GM21528 (cell line): ENCODE measurements around the gene LIPE.

Source experiments
- ATAC-seq: cut with Tn5 transposase; IDR thresholded peaks from one replicate; pipeline ENCODE4 v1.9.1; 2021; ENCODE audit warnings: mild to moderate bottlenecking, moderate library complexity; ENCODE audit not compliant: unreplicated experiment, low FRiP score

LIPE gene

DNA sequence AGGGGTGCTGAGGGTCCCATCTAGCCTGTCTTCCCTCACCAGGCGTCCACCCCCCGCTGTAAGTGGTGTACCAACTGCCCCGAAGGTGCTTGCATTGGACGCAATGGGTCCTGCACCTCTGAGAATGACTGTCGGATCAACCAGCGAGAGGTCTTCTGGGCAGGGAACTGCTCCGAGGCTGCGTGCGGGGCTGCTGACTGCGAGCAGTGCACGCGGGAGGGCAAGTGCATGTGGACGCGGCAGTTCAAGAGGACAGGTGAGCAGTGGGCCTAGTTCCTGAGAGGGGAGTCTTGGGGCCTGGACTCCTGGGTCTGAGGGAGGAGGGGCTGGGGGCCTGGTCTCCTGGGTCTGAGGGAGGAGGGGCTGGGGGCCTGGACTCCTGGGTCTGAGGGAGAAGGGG lies 64.8 kb downstream of the LIPE start:
- ATAC-seq = no peak

DNA sequence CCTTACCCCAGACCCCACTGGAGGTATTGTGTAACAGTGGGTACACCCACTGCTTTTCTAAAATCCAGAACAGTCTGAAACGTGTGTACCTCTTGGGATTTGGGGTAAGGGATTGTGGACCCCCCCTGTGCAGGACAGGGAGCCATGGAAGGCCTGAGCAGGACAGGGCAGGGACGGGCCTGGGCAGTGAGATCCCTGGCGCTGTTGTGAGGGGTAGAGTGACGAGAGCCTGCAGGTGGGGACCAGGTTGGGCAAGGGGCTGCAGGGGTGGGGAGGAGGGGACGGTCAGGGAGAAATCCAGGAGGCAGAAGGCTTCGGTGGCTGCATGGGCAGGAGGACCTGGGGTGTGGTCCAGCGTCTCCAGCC lies 65.7 kb downstream of the LIPE start:
- no peak for ATAC-seq

DNA sequence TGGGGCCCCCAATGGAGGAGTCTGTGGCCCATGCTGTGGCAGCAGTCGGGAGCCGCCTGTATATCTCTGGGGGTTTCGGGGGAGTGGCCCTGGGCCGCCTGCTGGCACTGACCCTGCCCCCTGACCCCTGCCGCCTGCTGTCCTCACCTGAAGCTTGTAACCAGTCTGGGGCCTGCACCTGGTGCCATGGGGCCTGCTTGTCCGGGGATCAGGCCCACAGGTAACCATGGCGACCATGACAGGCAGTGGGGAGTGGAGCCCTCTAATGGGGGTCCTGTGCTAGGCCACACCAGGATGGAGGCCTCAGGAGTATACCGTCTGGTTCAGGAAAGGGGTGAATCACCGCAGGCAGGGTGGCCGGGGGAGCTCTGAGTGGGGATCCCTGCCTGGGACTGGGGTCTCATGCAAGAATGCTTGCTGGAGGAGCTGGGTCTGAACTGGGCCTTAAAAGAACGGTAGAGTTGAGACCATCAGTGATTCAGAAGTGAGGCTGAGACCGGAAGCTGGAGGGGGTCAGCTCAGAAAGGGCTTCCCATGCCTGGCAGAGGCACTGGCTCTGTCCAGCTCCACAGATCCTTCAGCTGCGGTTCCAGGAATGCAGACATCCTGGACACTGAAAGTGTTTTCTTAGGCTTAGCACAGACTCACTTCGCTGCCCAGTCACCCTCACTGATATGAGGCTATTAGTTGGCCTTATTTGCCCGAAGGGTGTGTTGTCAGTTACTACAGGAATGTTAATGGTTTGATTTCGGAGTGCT lies 66.2 kb downstream of the LIPE start:
- ATAC-seq = no peak

DNA sequence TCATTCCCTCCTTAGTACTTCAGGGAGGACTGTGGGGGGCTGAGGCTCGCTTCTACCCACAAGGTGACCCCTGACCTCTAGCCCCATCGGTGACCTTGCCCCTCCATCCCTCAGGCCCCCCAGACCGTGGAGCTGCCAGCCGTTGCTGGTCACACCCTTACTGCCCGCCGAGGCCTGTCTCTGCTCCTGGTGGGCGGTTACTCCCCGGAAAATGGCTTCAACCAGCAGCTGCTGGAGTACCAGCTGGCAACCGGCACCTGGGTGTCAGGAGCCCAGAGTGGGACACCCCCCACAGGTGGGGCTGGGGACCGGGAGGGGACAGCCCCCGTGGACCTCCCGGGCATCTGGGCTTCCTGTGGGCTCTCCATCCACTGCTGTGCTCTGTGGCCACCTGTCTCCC lies 69.9 kb downstream of the LIPE start:
- ATAC-seq = no peak

DNA sequence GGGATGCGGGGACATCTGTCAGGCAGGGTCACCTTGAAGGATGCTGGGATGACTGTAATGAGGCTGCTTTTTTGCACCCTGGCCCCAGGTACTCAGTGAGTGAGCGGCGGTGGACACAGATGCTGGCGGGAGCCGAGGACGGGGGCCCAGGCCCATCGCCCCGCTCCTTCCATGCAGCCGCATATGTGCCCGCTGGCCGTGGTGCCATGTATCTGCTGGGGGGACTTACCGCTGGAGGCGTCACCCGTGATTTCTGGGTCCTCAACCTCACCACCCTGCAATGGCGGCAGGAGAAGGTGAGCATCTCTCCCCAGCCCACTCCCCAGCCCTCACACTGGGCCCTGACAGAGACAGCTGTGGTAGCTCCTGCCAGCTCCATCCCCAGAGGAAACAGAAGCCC lies 70.5 kb downstream of the LIPE start:
- no peak for ATAC-seq

DNA sequence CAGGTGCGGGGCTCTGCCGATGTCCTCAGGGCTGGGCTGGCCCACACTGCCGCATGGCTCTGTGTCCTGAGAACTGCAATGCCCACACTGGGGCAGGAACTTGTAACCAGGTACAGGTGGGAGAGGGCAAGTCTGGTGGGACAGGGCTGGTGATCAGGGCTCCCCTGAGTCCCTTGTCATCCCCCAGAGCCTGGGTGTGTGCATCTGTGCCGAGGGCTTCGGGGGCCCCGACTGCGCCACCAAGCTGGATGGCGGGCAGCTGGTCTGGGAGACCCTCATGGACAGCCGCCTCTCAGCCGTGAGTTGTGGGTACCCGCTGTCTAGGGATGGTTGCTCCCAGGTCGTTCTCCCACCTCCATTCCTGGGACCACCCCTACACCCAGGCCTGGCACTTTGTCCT lies 71.3 kb downstream of the LIPE start:
- ATAC-seq = no peak

DNA sequence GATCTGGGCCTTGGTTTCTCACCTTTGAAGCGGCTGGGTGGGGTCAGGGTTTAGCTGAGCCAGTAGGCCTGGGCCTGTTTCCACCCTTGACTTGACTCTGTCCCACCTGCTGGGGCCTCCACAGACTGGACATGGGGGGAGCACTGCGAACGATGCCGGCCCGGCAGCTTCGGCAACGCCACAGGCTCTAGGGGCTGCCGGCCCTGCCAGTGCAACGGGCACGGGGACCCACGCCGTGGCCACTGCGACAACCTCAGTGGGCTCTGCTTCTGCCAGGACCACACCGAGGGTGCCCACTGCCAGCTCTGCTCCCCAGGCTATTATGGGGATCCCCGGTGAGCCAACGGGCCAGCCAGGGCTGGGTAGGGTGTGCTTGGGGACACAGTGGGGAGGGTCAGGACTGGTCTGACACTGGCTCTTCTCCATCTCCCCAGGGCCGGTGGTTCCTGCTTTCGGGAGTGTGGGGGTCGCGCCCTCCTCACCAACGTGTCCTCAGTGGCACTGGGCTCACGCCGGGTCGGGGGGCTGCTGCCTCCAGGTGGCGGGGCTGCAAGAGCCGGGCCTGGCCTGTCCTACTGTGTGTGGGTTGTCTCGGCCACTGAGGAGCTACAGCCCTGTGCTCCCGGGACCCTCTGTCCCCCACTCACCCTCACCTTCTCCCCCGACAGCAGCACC lies 73.7 kb downstream of the LIPE start:
- no peak for ATAC-seq

DNA sequence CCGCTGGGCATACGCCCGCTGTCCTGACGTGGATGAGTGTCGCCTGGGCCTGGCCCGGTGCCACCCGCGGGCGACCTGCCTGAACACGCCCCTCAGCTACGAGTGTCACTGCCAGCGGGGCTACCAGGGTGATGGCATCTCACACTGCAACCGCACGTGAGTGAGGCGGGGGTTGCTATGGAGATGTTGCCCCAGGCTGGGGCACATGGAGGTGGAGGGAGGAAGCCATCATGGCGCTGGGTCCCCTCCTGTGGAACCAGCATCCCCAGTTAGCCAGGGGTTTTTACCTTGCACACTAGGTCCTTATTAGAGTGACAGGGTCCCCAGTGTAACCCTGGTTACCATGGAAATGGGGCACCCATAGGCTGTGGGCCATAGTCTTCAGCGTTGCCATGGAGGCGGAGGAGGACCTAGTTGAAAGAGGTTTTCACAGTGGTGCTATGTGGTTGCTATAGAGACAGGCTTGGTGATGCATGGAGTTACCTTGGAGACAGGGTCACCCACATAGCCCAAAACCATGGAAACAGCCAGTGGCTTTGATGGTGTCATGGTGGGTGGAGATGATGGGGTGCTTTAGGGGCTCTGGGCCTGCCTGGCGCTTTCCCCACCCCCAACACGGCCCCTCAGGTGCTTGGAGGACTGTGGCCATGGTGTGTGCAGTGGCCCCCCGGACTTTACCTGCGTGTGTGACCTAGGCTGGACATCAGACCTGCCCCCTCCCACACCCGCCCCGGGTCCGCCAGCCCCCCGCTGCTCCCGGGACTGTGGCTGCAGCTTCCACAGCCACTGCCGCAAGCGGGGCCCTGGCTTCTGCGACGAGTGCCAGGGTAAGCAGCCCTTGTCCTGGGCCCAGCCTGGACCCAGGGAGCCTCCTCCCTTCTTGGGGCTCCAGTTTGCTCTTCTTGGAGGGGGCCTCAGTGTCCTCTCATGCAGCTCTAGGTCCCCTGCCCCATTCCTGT lies 74.6 kb downstream of the LIPE start:
- ATAC-seq = no peak
